AG04449 (cell line): ENCODE data around the gene TTLL10.

Experiments
- CTCF ChIA-PET: fragments of 350-600 bp; formaldehyde crosslinking; extraction: SDS; loops from one replicate; lab custom pipeline; 2021; ENCODE audit warnings: antibody characterized with exemption; lab: Yijun Ruan, JAX
- POLR2A ChIA-PET: fragments of 400-600, 350-600 bp; formaldehyde crosslinking; extraction: SDS; loops from one replicate; lab custom pipeline; 2020; ENCODE audit warnings: antibody characterized with exemption, inconsistent platforms; lab: Yijun Ruan, JAX
- DNase-seq: peaks from one replicate; pipeline ENCODE4 v3.0.0-alpha.2; 2010; ENCODE audit warnings: low read depth, low spot score
- H3K4me3 ChIP-seq: 2 replicates; pipeline ENCODE4 v1.5.1; 2011; ENCODE audit warnings: low read depth, mild to moderate bottlenecking, control low read depth, low read length
- TF ChIP-seq, protein P1 (sequence below): IDR thresholded peaks from one replicate; pipeline ENCODE4 v1.5.1; 2011; ENCODE audit warnings: mild to moderate bottlenecking, moderate library complexity, low read length, control low read depth, inconsistent platforms; ENCODE audit not compliant: insufficient read depth; ENCODE audit errors: missing control alignments

The TTLL10 gene

GRCh38 chr1:1227386-1227785, 53.7 kb downstream of the TTLL10 start:
- no peak overlapping the region for H3K4me3 ChIP-seq
- DNase-seq, result no peak
- ChIA-PET POLR2A (no interaction called here), CTCF (interaction anchor here (4.5 kb wide), 1 partner anchor 107 kb away, joined by 59 read pairs; no protein-coding TSS in a partner anchor)
- TF ChIP-seq, protein P1, sequence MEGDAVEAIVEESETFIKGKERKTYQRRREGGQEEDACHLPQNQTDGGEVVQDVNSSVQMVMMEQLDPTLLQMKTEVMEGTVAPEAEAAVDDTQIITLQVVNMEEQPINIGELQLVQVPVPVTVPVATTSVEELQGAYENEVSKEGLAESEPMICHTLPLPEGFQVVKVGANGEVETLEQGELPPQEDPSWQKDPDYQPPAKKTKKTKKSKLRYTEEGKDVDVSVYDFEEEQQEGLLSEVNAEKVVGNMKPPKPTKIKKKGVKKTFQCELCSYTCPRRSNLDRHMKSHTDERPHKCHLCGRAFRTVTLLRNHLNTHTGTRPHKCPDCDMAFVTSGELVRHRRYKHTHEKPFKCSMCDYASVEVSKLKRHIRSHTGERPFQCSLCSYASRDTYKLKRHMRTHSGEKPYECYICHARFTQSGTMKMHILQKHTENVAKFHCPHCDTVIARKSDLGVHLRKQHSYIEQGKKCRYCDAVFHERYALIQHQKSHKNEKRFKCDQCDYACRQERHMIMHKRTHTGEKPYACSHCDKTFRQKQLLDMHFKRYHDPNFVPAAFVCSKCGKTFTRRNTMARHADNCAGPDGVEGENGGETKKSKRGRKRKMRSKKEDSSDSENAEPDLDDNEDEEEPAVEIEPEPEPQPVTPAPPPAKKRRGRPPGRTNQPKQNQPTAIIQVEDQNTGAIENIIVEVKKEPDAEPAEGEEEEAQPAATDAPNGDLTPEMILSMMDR, result no peak

DNA sequence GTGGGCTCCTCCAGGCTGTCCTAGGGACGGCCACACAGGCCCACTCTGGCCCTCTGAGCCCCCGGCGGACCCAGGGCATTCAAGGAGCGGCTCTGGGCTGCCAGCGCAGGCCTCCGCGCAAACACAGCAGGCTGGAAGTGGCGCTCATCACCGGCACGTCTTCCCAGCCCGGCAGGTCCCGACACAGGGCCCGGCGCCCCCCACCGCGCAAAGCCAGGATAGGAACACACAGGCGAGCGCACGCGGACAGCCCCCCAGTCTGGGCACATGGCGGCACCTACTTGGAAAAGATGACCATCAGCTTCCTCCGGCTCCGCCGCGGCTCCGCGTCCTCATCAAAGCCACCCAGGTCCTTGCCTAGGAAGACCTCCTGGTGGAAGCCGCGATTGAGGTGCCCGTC, 54.5 kb downstream of the TTLL10 start:
- no peak for DNase-seq
- POLR2A ChIA-PET, result no interaction called here
- CTCF ChIA-PET, result interaction anchor here (4.5 kb wide), 1 partner anchor 107 kb away, joined by 59 read pairs; no protein-coding TSS in a partner anchor
- H3K4me3 ChIP-seq, result no peak overlapping the region
- TF ChIP-seq, protein P1, result no peak

DNA sequence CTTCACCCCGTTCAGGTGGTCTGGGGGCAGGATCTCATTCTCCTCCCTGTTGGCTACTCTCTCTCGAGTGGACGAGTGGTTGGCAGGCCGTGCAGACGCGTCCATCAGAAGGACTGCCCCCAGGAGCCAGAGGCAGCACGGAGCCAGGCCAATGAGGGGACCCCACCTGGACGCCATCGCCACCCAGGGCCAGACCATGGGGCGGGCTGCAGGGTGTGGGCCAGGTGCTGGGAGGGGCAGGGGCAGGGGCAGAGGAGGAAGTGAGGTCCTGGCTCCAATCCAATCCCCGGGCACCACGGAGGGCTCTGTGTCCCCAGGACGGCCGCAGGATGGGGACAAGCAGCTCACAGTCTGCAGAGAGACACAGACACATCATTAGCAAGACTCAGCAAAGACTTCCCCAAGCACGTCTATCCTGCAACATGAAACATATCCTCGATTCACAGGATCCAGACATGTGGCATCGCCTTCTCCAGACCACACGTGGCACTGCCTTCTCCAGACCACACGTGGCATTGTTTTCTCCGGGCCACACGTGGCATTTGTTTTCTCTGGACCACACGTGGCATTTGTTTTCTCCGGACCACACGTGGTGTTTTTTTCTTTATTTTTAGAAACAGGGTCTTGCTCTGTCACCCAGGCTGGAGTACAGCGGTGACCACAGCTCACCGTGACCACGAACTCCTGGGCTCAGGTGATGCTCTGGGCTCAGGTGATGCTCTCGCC, 55.1 kb downstream of the TTLL10 start:
- no peak overlapping the region for H3K4me3 ChIP-seq
- ChIA-PET CTCF (interaction anchor here (1.4 to 4.5 kb wide), 2 partner anchors 21 to 108 kb away, joined by 3 to 59 read pairs; no protein-coding TSS in a partner anchor), POLR2A (no interaction called here)
- TF ChIP-seq, protein P1, result no peak
- DNase-seq, result no peak

- no peak overlapping the region; the same call in 1 of the 2 replicates for H3K4me3 ChIP-seq
- CTCF ChIA-PET, result interaction anchor here (1.4 to 4.5 kb wide), 2 partner anchors 20 to 109 kb away, joined by 3 to 59 read pairs; no protein-coding TSS in a partner anchor
- TF ChIP-seq, protein P1, result no peak
- DNase-seq, result no peak
- POLR2A ChIA-PET, result no interaction called here
Observed at GRCh38 chr1:1229770-1230169, 56.1 kb downstream of the TTLL10 start.

DNA sequence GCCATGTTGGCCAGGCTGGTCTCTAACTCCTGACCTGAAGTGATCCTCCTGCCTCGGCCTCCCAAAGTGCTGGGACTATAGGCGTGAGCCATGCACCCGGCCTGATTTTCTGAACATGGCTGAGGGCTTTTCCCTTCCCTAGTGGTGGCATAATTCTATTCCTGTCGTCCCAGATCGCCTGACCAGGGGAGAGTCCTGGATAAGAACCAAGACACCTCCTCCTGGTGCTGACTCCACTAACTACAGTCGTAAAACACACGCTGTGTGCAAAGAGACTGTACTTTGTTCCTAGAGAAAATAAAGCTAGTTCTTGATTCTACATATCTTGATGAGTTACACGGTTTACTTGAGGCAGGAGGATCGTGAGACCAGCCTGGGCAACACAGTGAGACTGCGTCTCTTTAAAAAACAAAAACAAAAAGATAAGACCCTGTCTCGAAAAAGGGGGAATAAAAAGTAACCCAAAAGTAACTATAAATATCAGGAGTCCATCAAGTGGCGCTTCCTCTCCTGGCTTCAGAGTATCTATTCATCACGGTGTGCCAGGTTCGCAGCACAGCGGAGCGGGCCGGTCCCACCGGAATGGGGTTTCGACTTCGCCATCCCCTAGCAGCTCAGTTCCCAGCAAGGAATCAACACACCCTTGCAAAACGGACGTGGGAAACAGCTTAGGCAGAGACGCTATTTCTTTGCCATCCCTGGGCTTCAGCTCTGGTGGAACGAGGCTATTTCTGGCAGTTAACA, 57.1 kb downstream of the TTLL10 start:
- POLR2A ChIA-PET, result interaction anchor here (0.6 to 2.0 kb wide), 3 partner anchors 9 to 73 kb away, joined by 3 to 8 read pairs (median 3); no protein-coding TSS in a partner anchor
- no peak for DNase-seq
- peak overlapping the region; percentile 77 for H3K4me3 ChIP-seq
- CTCF ChIA-PET, result interaction anchor here (0.6 to 4.5 kb wide), 8 partner anchors 8 to 216 kb away, joined by 3 to 59 read pairs (median 4); no protein-coding TSS in a partner anchor
- TF ChIP-seq, protein P1, result peak; percentile 31
